GM08714 (cell line): Measurements from ENCODE around the gene C1QTNF12.
"Not testable (repeated sequence)": the region's sequence is repeated elsewhere in the genome, so short reads cannot be mapped to it uniquely, and the experiment has no call there.

Experiments
- H3K4me3 ChIP-seq: fragments of 200-500 bp; sonication (Bioruptor generic); 2 replicates; pipeline ENCODE4 v1.5.1; 2014; ENCODE audit warnings: mild to moderate bottlenecking, low read length, inconsistent platforms
- ZNF274 ChIP-seq: IDR thresholded peaks from 2 replicates; pipeline ENCODE4 v1.6.1; 2012; ENCODE audit warnings: mild to moderate bottlenecking, low read depth, low read length

Gene C1QTNF12

GRCh38 chr1:1196431-1197187, 49.9 kb downstream of the C1QTNF12 start:
- no peak for TF ChIP-seq ZNF274
- H3K4me3 ChIP-seq, result no peak overlapping the region

GRCh38 chr1:1195726-1196125, 50.8 kb downstream of the C1QTNF12 start:
- not testable (repeated sequence) for H3K4me3 ChIP-seq

GRCh38 chr1:1194723-1195122, 51.8 kb downstream of the C1QTNF12 start:
- TF ChIP-seq ZNF274, result no peak
- no peak overlapping the region for H3K4me3 ChIP-seq
